Adrenal gland (tissue), 12 donors: ENCODE measurements around the gene TPX2. TPM values are rescaled to one million over a fixed set of nuclear protein-coding genes. Genes with fewer than 3 reads are reported as not detected.
A peak's percentile ranks its signal among the peaks of the same experiment; 100 is the strongest.

Experiments
- DNase-seq, 7 donors: peaks; one replicate each; pipeline ENCODE4 v3.0.0-alpha.2; 2019 to 2020
- H3K27ac ChIP-seq, 5 donors: fragments of 200-600 bp; sonication (generic) in 4 of 5; 1 replicate in 3 of 5; 2 replicates in 2 of 5; pipeline versions ENCODE4 v1.5.1 to v1.8.0; 2016 to 2020; ENCODE audit warnings: mild to moderate bottlenecking in 1 of 5
- H3K27me3 ChIP-seq: fragments of 200-600 bp; 2 replicates; pipeline ENCODE4 v1.8.0; 2021
- H3K36me3 ChIP-seq, 2 donors: fragments of 200-600 bp; replicated peaks in 1 of 2; 1 replicate in 1 of 2; 2 replicates in 1 of 2; pipeline versions ENCODE4 v1.5.1 to v1.8.0; 2018 to 2022
- H3K4me1 ChIP-seq, 2 donors: fragments of 200-600 bp; replicated peaks in 1 of 2; 1 replicate in 1 of 2; 2 replicates in 1 of 2; pipeline versions ENCODE4 v1.5.1 to v1.8.0; 2018 to 2021
- H3K4me3 ChIP-seq, 4 donors: fragments of 200-600 bp; sonication (generic) in 3 of 4; one replicate each; pipeline ENCODE4 v1.5.1; 2016 to 2018
- H3K9me3 ChIP-seq, 3 donors: fragments of 200-600 bp; sonication (generic) in 1 of 3; replicated peaks in 1 of 3; 1 replicate in 2 of 3; 2 replicates in 1 of 3; pipeline versions ENCODE4 v1.5.1 to v1.8.0; 2016 to 2021
- POLR2A ChIP-seq, 2 donors: fragments of 450-650 bp; IDR thresholded peaks; one replicate each; pipeline ENCODE4 v1.6.1; 2017; ENCODE audit warnings: antibody characterized with exemption in 2 of 2, mild to moderate bottlenecking in 2 of 2, moderate library complexity in 1 of 2
- WGBS, 4 donors: extraction: QIAGEN DNeasy Blood & Tissue Kit in 2 of 4; methylation state at CpG; one replicate each; pipeline versions ENCODE4 v1.1.5 to v1.1.7; 2013 to 2017; 5-methylcytosine and 5-hydroxymethylcytosine counted together
- intact Hi-C, 2 donors: fragments of 100-400 bp; cut with DNase I; formaldehyde crosslinking; loops; one replicate each; pipeline versions ENCODE4 v1.14.1 to v1.15.0; 2022 to 2023
- polyA plus RNA-seq, 3 donors: library from polyadenylated mRNA; stranded (reverse); fragments of 200-250 nt in 2 of 3; fragments of 350-450 nt in 1 of 3; fragmentation: Illumina TruSeq in 1 of 3; extraction: RNeasy Lipid Tissue Mini Kit (QIAGEN cat#74804) in 1 of 3; gene quantifications; one replicate each; pipeline ENCODE4 v1.2.3, GENCODE V29; 2013 to 2014
- total RNA-seq, 9 donors: library from RNA; depleted of rRNA in 4 of 9; stranded (reverse); fragments of >200 nt in 4 of 9; fragments of 120-200 nt in 1 of 9; fragmentation: NEBNext Ultra II Directional in 1 of 9; extraction: Animal tissue kit (Norgen Biotek cat#: 25700) in 1 of 9; gene quantifications; one replicate each; pipeline versions ENCODE4 v1.1.0 to v1.2.4, GENCODE V29; 2013 to 2023
- TF ChIP-seq, protein P1 (sequence below), 6 experiments: fragments of 450-650 bp in 4 of 6; fragments of 200-600 bp in 2 of 6; sonication (generic) in 1 of 6; IDR thresholded peaks; 1 replicate in 5 of 6; 2 replicates in 1 of 6; pipeline versions ENCODE4 v1.5.1 to v1.8.0; 2016 to 2021; ENCODE audit warnings: antibody characterized with exemption in 6 of 6, mild to moderate bottlenecking in 2 of 6, moderate library complexity in 1 of 6
- donor health status: healthy with polysubstance abuse.
- donor health status: Bipolar disorder and iron deficiency.
- donor health status: DM: yes; HTN: yes; CAD: no.
- donor health status: DM: no; HTN: no; CAD: no.
- donor health status: DM: no; HTN: no; CAD: no.
- donor health status: DM: yes; HTN: yes; CAD: no.

Gene TPX2
- total and polyA plus RNA-seq, 12 donors = 0.40 to 22.6 (median 2.5) TPM

DNA sequence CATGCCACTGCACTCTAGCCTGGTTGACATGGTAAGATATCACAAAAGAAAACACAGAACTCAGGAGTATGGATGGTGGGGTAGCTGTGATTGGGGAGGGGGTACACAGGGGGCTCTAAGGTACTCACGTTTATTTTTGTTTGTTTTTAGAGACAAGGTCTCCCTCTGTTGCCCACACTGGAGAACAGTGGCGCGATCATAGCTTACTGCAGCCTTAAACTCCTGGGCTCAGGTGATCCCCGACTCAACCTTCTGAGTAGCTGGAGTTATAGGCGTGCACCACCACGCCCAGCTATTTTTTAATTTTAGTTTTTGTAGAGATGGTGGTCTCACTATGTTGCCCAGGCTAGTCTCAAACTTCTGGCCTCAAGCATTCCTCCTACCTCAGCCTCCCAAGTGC, 45.7 kb upstream of the TPX2 start:
- peaks cover 0 to 6% of the 10 kb centered on the region in 2 donors for H3K36me3 ChIP-seq
- 91 to 94% (median 91%) methylated on average over 6 of the region's 6 CpGs for WGBS, 4 donors
- no peak overlapping the region for H3K27ac ChIP-seq
- no peak overlapping the region for H3K4me3 ChIP-seq
- intact Hi-C loops = no loop called here
- peaks cover 10 to 45% of the 10 kb centered on the region in 2 donors for H3K4me1 ChIP-seq
- H3K9me3 ChIP-seq = no peaks in the 10 kb centered on the region
- no peak for DNase-seq
- no peak for TF ChIP-seq POLR2A (IDR thresholded peaks at IDR 0.05)
- no peaks in the 10 kb centered on the region for H3K27me3 ChIP-seq

DNA sequence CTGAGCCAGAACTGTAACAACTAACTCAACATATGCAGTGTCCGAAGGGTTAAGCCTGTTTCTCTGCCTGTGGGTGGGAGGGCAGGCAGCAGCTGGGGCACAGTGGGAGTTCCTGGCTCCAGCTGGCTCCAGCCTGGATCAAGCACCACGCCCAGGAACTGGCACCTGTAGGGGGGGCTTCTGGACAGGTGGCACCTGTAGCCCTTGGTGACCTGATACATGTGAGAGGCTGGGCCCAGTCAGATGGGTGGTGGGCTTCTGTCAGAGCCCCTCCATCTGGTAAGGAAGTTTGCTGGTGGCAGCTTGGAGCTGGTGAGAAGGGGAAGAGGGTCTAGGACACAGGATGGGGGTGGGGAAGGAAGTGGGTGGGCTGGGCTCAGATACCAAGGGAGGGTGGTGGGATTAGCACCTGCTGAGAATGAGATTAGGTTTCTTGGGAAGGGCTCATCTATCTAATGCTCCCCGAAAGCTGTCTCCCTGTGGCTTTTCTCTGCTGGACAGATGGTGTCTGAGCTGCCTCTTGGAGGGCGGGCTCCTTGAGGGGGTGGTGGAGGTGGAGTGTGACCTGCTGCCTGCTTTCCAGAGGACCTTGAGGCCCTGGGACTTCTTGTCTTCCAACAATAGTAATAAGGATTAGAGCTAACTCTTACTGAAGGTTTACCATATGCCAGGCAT, 45.0 kb upstream of the TPX2 start:
- Histone ChIP-seq H3K4me1 (peaks cover 18 to 53% of the 10 kb centered on the region in 2 donors), H3K4me3 (no peak overlapping the region), H3K27ac (peak overlapping the region in 3 of 5 donors; percentile 34 to 92 (median 78)), H3K36me3 (peaks cover 0 to 6% of the 10 kb centered on the region in 2 donors), H3K9me3 (no peaks in the 10 kb centered on the region), H3K27me3 (no peaks in the 10 kb centered on the region)
- intact Hi-C loops = no loop called here
- DNase-seq = no peak
- TF ChIP-seq, protein P1, sequence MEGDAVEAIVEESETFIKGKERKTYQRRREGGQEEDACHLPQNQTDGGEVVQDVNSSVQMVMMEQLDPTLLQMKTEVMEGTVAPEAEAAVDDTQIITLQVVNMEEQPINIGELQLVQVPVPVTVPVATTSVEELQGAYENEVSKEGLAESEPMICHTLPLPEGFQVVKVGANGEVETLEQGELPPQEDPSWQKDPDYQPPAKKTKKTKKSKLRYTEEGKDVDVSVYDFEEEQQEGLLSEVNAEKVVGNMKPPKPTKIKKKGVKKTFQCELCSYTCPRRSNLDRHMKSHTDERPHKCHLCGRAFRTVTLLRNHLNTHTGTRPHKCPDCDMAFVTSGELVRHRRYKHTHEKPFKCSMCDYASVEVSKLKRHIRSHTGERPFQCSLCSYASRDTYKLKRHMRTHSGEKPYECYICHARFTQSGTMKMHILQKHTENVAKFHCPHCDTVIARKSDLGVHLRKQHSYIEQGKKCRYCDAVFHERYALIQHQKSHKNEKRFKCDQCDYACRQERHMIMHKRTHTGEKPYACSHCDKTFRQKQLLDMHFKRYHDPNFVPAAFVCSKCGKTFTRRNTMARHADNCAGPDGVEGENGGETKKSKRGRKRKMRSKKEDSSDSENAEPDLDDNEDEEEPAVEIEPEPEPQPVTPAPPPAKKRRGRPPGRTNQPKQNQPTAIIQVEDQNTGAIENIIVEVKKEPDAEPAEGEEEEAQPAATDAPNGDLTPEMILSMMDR (IDR thresholded peaks at IDR 0.05) = no peak
- TF ChIP-seq POLR2A (IDR thresholded peaks at IDR 0.05) = no peak
- 56 to 96% (median 81%) methylated on average over 2 to 4 of the region's 4 CpGs for WGBS, 4 donors

DNA sequence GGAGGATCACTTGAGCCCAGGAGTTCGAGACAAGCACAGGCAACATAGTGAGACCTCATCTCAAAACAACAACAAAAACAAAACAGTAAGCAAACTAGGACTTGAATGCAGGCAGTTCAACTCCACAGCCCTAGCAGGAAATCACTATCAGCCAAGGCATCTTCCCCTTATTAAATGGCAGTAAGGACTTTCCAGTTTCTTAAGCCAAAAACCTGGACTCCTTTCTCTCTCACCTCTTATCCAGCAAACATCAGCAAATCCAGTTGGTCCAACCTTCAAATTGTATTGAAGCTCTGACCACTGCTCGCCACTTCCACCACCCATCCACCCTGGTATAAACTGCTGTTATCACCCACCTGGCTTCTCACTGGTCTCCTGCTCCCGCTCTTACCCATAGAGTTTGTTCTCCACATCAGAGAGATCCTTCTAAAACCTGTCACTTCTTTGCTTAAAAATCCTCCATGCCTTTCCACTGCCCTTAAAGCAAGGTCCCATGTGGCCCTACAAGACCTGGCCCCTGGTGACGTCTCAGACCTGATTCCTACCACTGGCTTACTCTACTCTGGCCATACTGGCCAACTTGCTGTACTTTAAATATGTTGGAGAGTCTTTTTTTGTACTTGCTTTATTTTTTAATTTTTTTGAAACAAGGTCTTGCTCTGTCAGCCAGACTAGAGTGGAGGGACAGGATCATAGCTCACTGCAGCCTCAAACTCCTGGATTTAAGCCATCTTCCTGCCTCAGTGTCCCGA, 44.1 kb upstream of the TPX2 start:
- H3K27ac ChIP-seq = peak overlapping the region in 3 of 5 donors; percentile 68 to 92 (median 78)
- no peaks in the 10 kb centered on the region for H3K27me3 ChIP-seq
- peaks cover 24 to 56% of the 10 kb centered on the region in 2 donors for H3K4me1 ChIP-seq
- no peak for DNase-seq
- H3K9me3 ChIP-seq = no peaks in the 10 kb centered on the region
- 85 to 96% (median 88%) methylated on average over 5 of the region's 5 CpGs for WGBS, 4 donors
- peaks cover 0 to 6% of the 10 kb centered on the region in 2 donors for H3K36me3 ChIP-seq
- TF ChIP-seq, protein P1 (IDR thresholded peaks at IDR 0.05) = no peak
- no peak for TF ChIP-seq POLR2A (IDR thresholded peaks at IDR 0.05)
- intact Hi-C loops = no loop called here
- H3K4me3 ChIP-seq = no peak overlapping the region

DNA sequence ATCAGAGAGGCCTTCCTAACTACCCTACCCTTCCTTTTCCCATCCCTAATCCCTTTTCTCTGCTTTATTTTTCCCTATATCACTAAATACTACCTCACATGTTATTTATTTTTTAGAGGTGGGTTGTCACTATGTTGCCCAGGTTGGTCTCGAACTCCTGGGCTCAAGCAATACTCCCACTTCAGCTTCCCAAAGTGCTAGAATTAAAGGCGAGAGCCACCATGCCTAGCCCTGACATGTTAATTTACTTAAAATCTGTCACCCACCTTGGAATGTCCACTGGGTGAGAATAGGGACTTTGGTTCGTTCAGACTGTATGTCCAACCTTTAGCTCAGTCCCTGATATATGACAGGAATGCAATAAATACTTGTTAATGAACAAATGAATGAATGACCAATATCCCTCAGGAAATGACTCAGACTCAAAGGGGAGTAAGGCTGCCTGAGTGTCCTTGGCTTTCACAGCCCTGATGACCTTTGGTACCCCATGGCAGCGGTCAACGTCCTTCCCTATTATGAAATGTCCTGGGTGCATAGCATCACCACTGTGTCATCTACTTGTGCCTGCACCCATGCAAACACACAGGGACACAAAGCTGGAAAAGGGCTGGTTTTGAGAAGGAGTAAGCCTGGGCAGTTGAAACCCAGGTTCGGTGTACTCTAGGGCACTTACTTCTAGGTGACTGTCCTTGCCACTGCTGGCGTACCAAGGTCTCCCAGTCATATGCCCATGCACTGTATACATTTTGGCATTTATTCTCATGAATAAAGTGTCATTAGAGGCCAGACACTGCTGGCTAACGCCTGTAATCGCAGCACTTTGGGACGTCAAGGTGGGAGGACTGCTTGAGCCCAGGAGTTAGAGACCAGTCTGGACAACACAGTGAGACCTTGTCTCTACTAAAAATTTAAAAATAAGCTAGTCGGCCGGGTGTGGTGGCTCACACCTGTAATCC, 43.0 kb upstream of the TPX2 start:
- no peaks in the 10 kb centered on the region for H3K36me3 ChIP-seq

More for the DNA sequence above, 43.0 kb upstream of the TPX2 start:
- Histone ChIP-seq H3K9me3 (no peaks in the 10 kb centered on the region), H3K4me1 (peaks cover 27 to 53% of the 10 kb centered on the region in 2 donors), H3K27ac (peak overlapping the region in 4 of 5 donors; percentile 68 to 92 (median 76)), H3K27me3 (no peaks in the 10 kb centered on the region), H3K4me3 (no peak overlapping the region)
- TF ChIP-seq, protein P1 (IDR thresholded peaks at IDR 0.05) = no peak
- TF ChIP-seq POLR2A (IDR thresholded peaks at IDR 0.05) = no peak
- intact Hi-C loops = no loop called here
- peak in 6 of 7 donors; percentile 73 to 88 (median 84) for DNase-seq
- 63 to 75% (median 65%) methylated on average over 12 of the region's 12 CpGs for WGBS, 4 donors
